ENCODE results near the gene WDR1.

Gene WDR1

DNA sequence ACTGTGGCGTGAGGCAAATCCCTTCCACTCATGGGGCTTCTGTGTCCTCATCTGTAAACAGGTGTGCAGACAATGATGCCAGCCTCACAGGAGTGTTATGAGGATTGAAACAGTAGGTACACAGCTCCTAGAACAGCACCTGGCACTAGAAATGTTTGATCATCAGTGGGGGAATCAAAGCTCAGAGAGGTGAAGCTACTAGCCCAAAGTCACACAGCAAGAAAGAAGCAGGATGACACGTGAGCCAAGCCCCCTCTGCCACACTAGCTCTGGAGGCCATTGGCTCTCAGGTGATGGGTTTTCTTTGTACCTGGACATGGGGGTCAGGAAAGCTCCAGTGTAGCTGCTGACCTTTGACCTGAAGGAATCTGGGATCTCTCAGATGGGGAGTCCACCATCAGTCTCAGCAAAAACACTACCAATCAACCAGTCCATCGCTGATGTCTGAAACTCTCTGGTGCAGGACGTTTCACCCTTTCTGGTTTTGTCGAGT lies 81.9 kb downstream of the WDR1 start:
- no peak for DNase-seq

DNA sequence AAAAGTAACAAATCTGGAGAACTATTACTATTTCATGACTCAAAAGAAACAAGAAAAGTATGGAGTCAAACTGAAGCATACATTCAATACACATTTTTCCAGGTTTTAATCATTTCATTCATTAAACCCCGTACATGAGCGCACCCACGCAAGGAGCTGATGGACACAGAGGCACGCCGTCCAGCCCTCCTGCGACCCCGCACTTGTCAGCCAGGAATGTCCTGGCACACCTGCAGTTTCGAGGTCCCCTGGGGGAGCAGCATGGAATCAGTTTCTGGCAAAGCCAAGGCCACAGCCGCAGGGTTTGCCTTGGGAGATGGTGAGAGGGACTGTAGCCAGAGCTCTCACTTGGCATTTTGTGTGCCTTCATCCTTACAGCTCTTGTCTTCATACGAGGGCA lies 82.5 kb downstream of the WDR1 start:
- DNase-seq = no peak

GRCh38 chr4:10033191-10033881 lies 83.3 kb downstream of the WDR1 start:
- no peak for DNase-seq

DNA sequence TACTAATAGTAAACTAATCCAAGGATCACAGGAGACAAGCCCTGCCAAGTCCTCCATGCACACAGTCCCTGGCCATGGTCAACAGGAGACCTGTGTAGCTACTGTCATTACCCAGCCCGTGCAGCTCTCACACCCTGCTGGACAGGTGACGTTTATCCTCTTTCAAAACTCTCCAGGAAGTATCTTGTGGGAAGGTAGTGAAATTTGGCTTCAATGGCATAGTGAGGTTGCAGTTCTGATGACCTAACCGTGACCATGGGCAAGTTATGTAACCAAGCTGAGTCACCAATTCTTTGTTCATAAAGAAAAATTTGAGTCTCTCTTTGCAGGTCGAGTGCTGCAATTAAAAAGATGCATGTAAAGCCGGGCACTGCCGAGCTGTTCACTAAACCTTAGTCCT lies 84.0 kb downstream of the WDR1 start:
- peak; percentile 28 for DNase-seq

DNA sequence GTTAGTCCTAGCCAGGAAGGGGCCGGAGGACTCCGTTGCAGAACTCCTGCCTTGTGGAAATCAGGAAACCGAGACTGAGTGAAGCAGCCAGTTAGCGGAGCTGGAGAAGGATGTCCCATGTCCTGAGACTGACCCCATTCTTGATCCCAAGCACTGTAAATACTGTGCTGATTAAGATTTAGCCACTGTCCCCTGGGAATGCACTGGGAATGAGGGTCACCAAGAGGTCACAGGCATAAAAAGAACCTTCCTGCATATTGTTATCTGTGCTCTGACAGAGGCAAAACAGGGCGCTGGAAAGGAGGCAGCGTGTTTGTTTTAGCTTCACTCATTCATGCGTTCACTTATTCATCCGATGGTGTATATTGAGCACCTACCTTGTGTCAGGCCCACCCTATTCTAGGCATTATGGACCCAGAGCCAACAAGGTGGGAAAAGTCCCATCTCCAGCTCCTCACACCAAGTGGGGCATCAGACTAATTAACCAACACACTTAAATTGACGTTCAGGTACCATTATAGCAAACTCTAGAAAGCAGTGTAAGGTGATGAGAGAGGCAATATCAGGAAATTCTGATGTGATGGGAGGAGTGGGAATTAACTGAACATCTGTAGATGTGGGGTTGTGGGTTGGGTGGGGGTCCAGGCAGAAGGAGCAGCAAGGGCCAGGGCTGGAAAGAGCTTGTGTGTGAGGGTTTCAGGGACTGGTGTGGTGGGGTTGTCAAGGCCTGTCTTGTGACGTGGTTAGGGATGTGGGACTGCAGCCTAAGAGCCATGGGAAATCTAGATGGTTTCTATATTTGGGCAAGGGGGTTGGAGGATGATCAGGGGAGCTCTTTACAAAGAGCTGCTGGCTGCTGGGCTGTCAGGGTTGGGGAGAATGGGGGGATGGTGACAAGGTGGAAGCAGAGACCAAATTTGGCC lies 84.7 kb downstream of the WDR1 start:
- DNase-seq = no peak

DNA sequence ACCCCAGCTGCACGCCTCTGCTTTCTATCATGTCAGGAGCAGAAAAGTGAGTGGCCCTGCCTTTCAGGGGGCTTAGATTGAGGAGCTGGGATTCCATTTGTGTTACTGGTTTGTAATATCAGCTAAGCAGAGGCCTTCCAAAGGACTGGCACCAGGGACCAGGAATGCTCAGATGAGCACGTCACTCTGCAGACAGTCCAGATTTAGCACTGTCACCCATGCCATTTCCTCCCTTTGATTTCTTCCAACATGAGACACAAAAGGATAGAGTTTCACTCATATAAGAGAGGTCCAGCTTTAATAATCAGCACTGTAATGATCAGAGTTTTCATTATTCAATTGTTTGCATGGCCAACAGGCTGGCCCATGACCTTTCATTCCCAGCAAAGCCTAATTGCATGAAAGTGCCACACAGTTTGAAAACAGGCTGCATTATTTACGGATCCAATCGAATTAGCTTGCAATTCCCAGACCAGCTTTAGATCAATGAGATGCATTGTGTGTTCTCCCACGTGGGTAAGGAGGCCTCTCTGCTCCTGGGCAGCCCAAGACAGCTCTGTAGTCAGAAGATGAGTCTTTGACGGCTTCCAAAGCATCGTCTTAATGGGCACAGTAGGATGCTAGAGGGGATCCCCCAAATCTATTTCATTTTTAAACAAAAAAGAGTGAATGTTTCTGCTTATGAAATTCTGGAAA lies 85.5 kb downstream of the WDR1 start:
- no peak for DNase-seq

DNA sequence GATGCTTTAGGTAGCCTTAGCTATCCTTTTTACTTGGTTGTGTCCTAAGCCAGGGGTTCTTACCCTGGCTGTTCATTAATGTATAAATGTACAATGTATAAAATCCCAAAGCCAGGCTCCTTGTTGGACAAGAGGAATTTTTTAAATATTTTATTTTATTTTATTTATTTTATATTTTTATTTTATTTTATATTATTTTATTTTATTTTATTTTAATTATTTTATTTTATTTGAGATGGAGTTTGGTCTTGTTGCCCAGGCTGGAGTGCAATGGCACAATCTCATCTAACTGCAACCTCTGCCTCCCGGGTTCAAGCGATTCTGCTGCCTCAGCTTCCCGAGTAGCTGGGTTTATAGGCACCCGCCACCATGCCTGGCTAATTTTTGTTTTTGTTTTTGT lies 87.2 kb downstream of the WDR1 start:
- DNase-seq = no peak

GRCh38 chr4:10028910-10029309 lies 87.7 kb downstream of the WDR1 start:
- no peak for DNase-seq

DNA sequence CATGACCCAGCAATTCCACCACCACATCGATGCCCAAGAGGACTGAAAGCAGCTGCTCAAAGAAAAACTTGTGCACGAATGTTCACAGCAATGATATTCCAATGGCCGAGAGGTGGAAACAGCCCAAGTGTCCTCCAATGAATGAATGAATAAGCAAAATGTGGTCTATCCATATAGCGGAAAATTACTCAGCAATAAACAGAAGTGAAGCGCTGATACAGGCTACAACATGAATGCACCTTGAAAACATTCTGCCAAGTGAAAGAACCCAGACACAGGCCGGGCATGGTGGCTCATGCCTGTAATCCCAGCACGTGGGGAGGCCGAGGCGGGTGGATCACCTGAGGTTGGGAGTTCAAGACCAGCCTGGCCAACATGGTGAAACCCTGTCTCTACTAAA lies 90.1 kb downstream of the WDR1 start:
- no peak for DNase-seq

DNA sequence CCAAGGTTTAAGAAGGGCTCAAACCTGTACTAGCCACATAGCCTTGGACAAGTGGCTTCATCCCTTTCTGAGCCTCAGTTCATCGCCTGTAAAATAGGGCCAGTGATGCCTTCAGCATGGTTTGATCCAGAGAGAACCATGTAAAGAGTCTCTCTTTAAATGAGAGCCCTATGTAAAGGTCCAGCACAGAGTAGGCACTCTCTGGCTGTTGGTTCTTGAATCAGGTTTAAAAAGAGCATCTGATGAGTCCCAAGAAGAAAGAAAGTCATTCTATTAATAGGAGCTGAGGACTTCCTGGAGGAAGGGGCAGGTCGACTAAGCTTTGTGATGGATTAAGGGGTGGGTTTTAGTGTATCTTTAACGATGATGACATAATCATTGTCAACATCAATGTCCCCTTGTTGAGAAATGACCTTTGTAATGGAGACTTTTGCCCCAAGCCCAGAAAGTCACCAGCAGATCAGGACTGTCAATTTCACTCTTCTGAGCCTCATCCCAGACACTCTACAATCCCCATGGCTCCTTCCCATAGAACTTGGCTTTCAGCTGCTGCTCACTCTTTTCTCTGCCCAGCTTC lies 91.3 kb downstream of the WDR1 start:
- no peak for DNase-seq
